Heart left ventricle (tissue), 13 donors: ENCODE data around the gene ZNF697.

ENCODE experiments used
- CTCF ChIP-seq, 12 donors: fragments of 200-600 bp; sonication (generic) in 4 of 12; IDR thresholded peaks; one replicate each; pipeline versions ENCODE4 v1.5.0 to v1.8.0; 2018 to 2022; ENCODE audit warnings: antibody characterized with exemption in 12 of 12, mild to moderate bottlenecking in 5 of 12
- POLR2A ChIP-seq, 2 donors: fragments of 450-650 bp; IDR thresholded peaks; one replicate each; pipeline ENCODE4 v1.6.1; 2017; ENCODE audit warnings: antibody characterized with exemption in 2 of 2, mild to moderate bottlenecking in 2 of 2, moderate library complexity in 2 of 2
- donor health status: ischemic (EF 13 %, LVEDD 7.1; RV severe dilation, severe dysfunction).
- donor health status: DM: no; HTN: yes; CAD: no.
- donor health status: DM: no; HTN: no; CAD: no.
- donor health status: ischemic (EF 25% LVEDD 6.9; RV normal size, moderate dysfunction).
- donor health status: ischemic (EF 25% LVEDD 5.7; RV mildly dilated, moderate dysfunction).
- donor health status: ischemic (EF 35%, LVEDD 5.7; RV mildly dilated, moderate dysfunction).
- donor health status: nonischemic (EF 11% LVEDD 7.7; RV severe dilation, severe dysfunction).
- donor health status: DM: yes; HTN: yes; CAD: no.
- donor health status: PGD.
- donor health status: ischemic (EF 29% LVEDD 5.4; RV normal size, mild dysfunction).
- donor health status: nonischemic (EF 23%, LVEDD 6.1; RV moderate dilation, normal function).

- TF ChIP-seq CTCF (IDR thresholded peaks at IDR 0.05) (no peak), POLR2A (IDR thresholded peaks at IDR 0.05) (no peak)
Measured at GRCh38 chr1:119697598-119697997, 49.5 kb upstream of the ZNF697 start.
